ENCODE data around the gene MBP. TPM values are rescaled to one million over a fixed set of nuclear protein-coding genes. Genes with fewer than 3 reads are reported as not detected.

Gene MBP
- total RNA-seq, 1 experiment from 2014 or later = 88.8 TPM

GRCh38 chr18:77157312-77157711 lies 24.7 kb upstream of the MBP start:
- in situ Hi-C loops (cut with HindIII; ENCODE audit: low pct_unique_long_range_greater_than_20kb, low sequenced_read_pairs) = no loop called here
- CTCF ChIA-PET = interaction anchor here (0.6 kb wide), 1 partner anchor 74 kb away, joined by 4 read pairs; no protein-coding TSS in a partner anchor
- no peaks in the 10 kb centered on the region for H3K9me3 ChIP-seq (ENCODE audit: control insufficient read depth, insufficient read depth, low read depth, low read length)
- H3K36me3 ChIP-seq (ENCODE audit: control insufficient read depth, insufficient read depth, low read length) = no peaks in the 10 kb centered on the region
- no peak overlapping the region for H3K27ac ChIP-seq (ENCODE audit: low read length)
- POLR2A ChIA-PET = no interaction called here
- BruUV-seq (replicated peaks) = no TSS peak
- TF ChIP-seq CTCF (IDR thresholded peaks at IDR 0.05) = no peak
- TF ChIP-seq TCF7L2 (IDR thresholded peaks at IDR 0.05; ENCODE audit: low read depth, low read length) = no peak
- no peak for TF ChIP-seq REST (IDR thresholded peaks at IDR 0.05; ENCODE audit: insufficient read depth in 1 of 2, low read depth in 2 of 2, low read length in 1 of 2)
- no peak for TF ChIP-seq POLR2AphosphoS5 (IDR thresholded peaks at IDR 0.05; ENCODE audit: low read depth, low read length)
- intact Hi-C loops (cut with micrococcal nuclease; ENCODE audit: unreplicated experiment) = no loop called here
- ATAC-seq (no peak), DNase-seq (ENCODE audit: low read depth, low spot score) (no peak)
- no peak overlapping the region for H3K4me3 ChIP-seq (ENCODE audit: low read depth in 2 of 2, low read length in 2 of 2)
- no peaks in the 10 kb centered on the region for H3K27me3 ChIP-seq (ENCODE audit: control insufficient read depth, insufficient read depth, low read length)
- H3K4me1 ChIP-seq (ENCODE audit: control insufficient read depth, insufficient read depth, low read length) = no peaks in the 10 kb centered on the region

GRCh38 chr18:77155031-77155430 lies 22.4 kb upstream of the MBP start:
- Histone ChIP-seq H3K4me1 (ENCODE audit: control insufficient read depth, insufficient read depth, low read length) (no peaks in the 10 kb centered on the region), H3K36me3 (ENCODE audit: control insufficient read depth, insufficient read depth, low read length) (no peaks in the 10 kb centered on the region), H3K4me3 (ENCODE audit: low read depth in 2 of 2, low read length in 2 of 2) (no peak overlapping the region), H3K27ac (ENCODE audit: low read length) (no peak overlapping the region), H3K9me3 (ENCODE audit: control insufficient read depth, insufficient read depth, low read depth, low read length) (no peaks in the 10 kb centered on the region), H3K27me3 (ENCODE audit: control insufficient read depth, insufficient read depth, low read length) (no peaks in the 10 kb centered on the region)
- ChIA-PET POLR2A (no interaction called here), CTCF (no interaction called here)
- no peak for TF ChIP-seq CTCF (IDR thresholded peaks at IDR 0.05)
- TF ChIP-seq POLR2AphosphoS5 (IDR thresholded peaks at IDR 0.05; ENCODE audit: low read depth, low read length) = no peak
- TF ChIP-seq REST (IDR thresholded peaks at IDR 0.05; ENCODE audit: insufficient read depth in 1 of 2, low read depth in 2 of 2, low read length in 1 of 2) = no peak
- TF ChIP-seq SIN3A (IDR thresholded peaks at IDR 0.05; ENCODE audit: borderline replicate concordance, insufficient read depth, low read depth, low read length) = no peak
- TF ChIP-seq TCF7L2 (IDR thresholded peaks at IDR 0.05; ENCODE audit: low read depth, low read length) = no peak
- no peak for DNase-seq (ENCODE audit: low read depth, low spot score)
- intact Hi-C loops (cut with micrococcal nuclease; ENCODE audit: unreplicated experiment) (no loop called here), in situ Hi-C loops (cut with HindIII; ENCODE audit: low pct_unique_long_range_greater_than_20kb, low sequenced_read_pairs) (no loop called here)
- no TSS peak for BruUV-seq (replicated peaks)
- ATAC-seq = no peak
